Mesenchymal stem cell (in vitro differentiated cells and primary cell): ENCODE measurements around the gene GAS6.

Experiments
- DNase-seq: peaks from one replicate; pipeline ENCODE4 v3.0.0-alpha.2; 2013
- H2AFZ ChIP-seq: one replicate; pipeline ENCODE4 v1.6.1; 2013; ENCODE audit warnings: low read depth, mild to moderate bottlenecking, control low read depth, inconsistent platforms, low read length, moderate library complexity
- H2AK5ac ChIP-seq: 2 replicates; pipeline ENCODE4 v1.6.1; 2013; ENCODE audit warnings: low read length, moderate library complexity, mild to moderate bottlenecking, inconsistent platforms; ENCODE audit not compliant: severe bottlenecking
- H2BK120ac ChIP-seq: one replicate; pipeline ENCODE4 v1.6.1; 2013; ENCODE audit warnings: low read depth, mild to moderate bottlenecking, inconsistent platforms, low read length, moderate library complexity
- H2BK12ac ChIP-seq, 2 experiments: one replicate each; pipeline ENCODE4 v1.6.1; 2013; ENCODE audit warnings: inconsistent platforms in 2 of 2, low read length in 2 of 2, mild to moderate bottlenecking in 2 of 2, moderate library complexity in 2 of 2, control low read depth in 1 of 2
- H2BK15ac ChIP-seq: one replicate; pipeline ENCODE4 v1.6.1; 2013; ENCODE audit warnings: mild to moderate bottlenecking, low read depth, inconsistent platforms; ENCODE audit not compliant: poor library complexity, severe bottlenecking
- H2BK5ac ChIP-seq: 2 replicates; pipeline ENCODE4 v1.6.1; 2013; ENCODE audit warnings: low read depth, mild to moderate bottlenecking, low read length, control low read depth, inconsistent platforms; ENCODE audit not compliant: poor library complexity, severe bottlenecking
- H3K14ac ChIP-seq, 2 experiments: one replicate each; pipeline ENCODE4 v1.6.1; 2013; ENCODE audit warnings: inconsistent platforms in 2 of 2, low read length in 2 of 2, control low read depth in 1 of 2, mild to moderate bottlenecking in 1 of 2, moderate library complexity in 1 of 2
- H3K18ac ChIP-seq, 2 experiments: one replicate each; pipeline ENCODE4 v1.6.1; 2013; ENCODE audit warnings: inconsistent platforms in 2 of 2, low read length in 2 of 2, control low read depth in 1 of 2, low read depth in 1 of 2, mild to moderate bottlenecking in 1 of 2
- H3K23ac ChIP-seq, 2 experiments: one replicate each; pipeline ENCODE4 v1.6.1; 2013; ENCODE audit warnings: inconsistent platforms in 2 of 2, low read length in 2 of 2, mild to moderate bottlenecking in 2 of 2, moderate library complexity in 2 of 2, control low read depth in 1 of 2
- H3K27ac ChIP-seq: 2 replicates; pipeline ENCODE4 v1.5.1; 2013; ENCODE audit warnings: mild to moderate bottlenecking, moderate library complexity, low read length, control low read depth, inconsistent platforms; ENCODE audit not compliant: poor library complexity, severe bottlenecking
- H3K27me3 ChIP-seq, 2 experiments: 2 replicates each; pipeline versions ENCODE4 v1.6.1 to v1.7.0; 2013; ENCODE audit warnings: low read length in 2 of 2, mild to moderate bottlenecking in 2 of 2, moderate library complexity in 2 of 2, control low read depth in 1 of 2, inconsistent platforms in 1 of 2; ENCODE audit not compliant: control insufficient read depth in 1 of 2, insufficient read depth in 1 of 2
- H3K36me3 ChIP-seq, 2 experiments: 2 replicates each; pipeline versions ENCODE4 v1.6.1 to v1.7.0; 2013; ENCODE audit warnings: low read length in 2 of 2, control low read depth in 1 of 2, inconsistent platforms in 1 of 2, low read depth in 1 of 2, mild to moderate bottlenecking in 1 of 2; ENCODE audit not compliant: insufficient read depth in 2 of 2, control insufficient read depth in 1 of 2
- H3K4ac ChIP-seq, 2 experiments: one replicate each; pipeline ENCODE4 v1.6.1; 2013; ENCODE audit warnings: inconsistent platforms in 2 of 2, low read length in 2 of 2, mild to moderate bottlenecking in 2 of 2, moderate library complexity in 2 of 2, control low read depth in 1 of 2, low read depth in 1 of 2
- H3K4me1 ChIP-seq: 2 replicates; pipeline ENCODE4 v1.6.1; 2013; ENCODE audit warnings: low read depth, low read length, control low read depth; ENCODE audit not compliant: control insufficient read depth, insufficient read depth
- H3K4me2 ChIP-seq: 2 replicates; pipeline ENCODE4 v1.6.1; 2013; ENCODE audit warnings: low read length, mild to moderate bottlenecking, inconsistent platforms; ENCODE audit not compliant: poor library complexity, severe bottlenecking
- H3K4me3 ChIP-seq, 2 experiments: 2 replicates each; pipeline versions ENCODE4 v1.5.1 to v1.7.0; 2013; ENCODE audit warnings: low read length in 2 of 2, mild to moderate bottlenecking in 2 of 2, control low read depth in 1 of 2, low read depth in 1 of 2; ENCODE audit not compliant: insufficient read depth in 1 of 2
- H3K79me1 ChIP-seq: replicated peaks from 2 replicates; pipeline ENCODE4 v1.6.1; 2013; ENCODE audit warnings: mild to moderate bottlenecking, control low read depth, low read length, inconsistent platforms; ENCODE audit not compliant: poor library complexity, severe bottlenecking
- H3K9ac ChIP-seq: 2 replicates; pipeline ENCODE4 v1.7.0; 2013; ENCODE audit warnings: mild to moderate bottlenecking, low read length, moderate library complexity
- H3K9me3 ChIP-seq: 2 replicates; pipeline ENCODE4 v1.7.0; 2013; ENCODE audit warnings: mild to moderate bottlenecking, low read length; ENCODE audit not compliant: control insufficient read depth
- H4K8ac ChIP-seq: one replicate; pipeline ENCODE4 v1.6.1; 2013; ENCODE audit warnings: inconsistent platforms, mild to moderate bottlenecking, low read length, moderate library complexity
- H4K91ac ChIP-seq: one replicate; pipeline ENCODE4 v1.6.1; 2013; ENCODE audit warnings: mild to moderate bottlenecking, low read length, inconsistent platforms
- WGBS: methylation state at CpG from one replicate; pipeline ENCODE4 v1.1.7; 2013; ENCODE audit warnings: mixed read lengths; 5-methylcytosine and 5-hydroxymethylcytosine counted together

The GAS6 gene

GRCh38 chr13:113852536-113853517, 11.0 kb downstream of the GAS6 start:
- WGBS, result 86% methylated on average over 20 of the region's 22 CpGs
- Histone ChIP-seq H2BK5ac (no peak overlapping the region), H3K14ac (peak overlapping the region in 1 of 2 experiments; percentile 47), H3K9ac (no peak overlapping the region), H3K27ac (no peak overlapping the region), H3K4ac (no peak overlapping the region), H4K8ac (peak overlapping the region; percentile 52), H2BK120ac (no peak overlapping the region), H3K36me3 (peaks cover 39 to 55% of the 10 kb centered on the region in 2 experiments), H3K9me3 (no peaks in the 10 kb centered on the region), H3K18ac (peak overlapping the region; percentile 16 to 79), H2AK5ac (peak overlapping the region; percentile 42), H2BK12ac (peak overlapping the region in 1 of 2 experiments; percentile 38), H2AFZ (no peak overlapping the region), H3K23ac (peak overlapping the region in 1 of 2 experiments; percentile 63), H3K4me3 (peak overlapping the region in 1 of 2 experiments; percentile 2), H3K4me1 (peaks cover 60% of the 10 kb centered on the region), H4K91ac (peak overlapping the region; percentile 47), H3K79me1 (peaks cover 8% of the 10 kb centered on the region), H3K4me2 (no peak overlapping the region), H3K27me3 (no peaks in the 10 kb centered on the region), H2BK15ac (peak overlapping the region; percentile 35)
- DNase-seq, result no peak

GRCh38 chr13:113851826-113852535, 11.9 kb downstream of the GAS6 start:
- 94% methylated on average over 22 of the region's 23 CpGs for WGBS
- H2AK5ac ChIP-seq, result peak overlapping the region; percentile 33
- no peak for DNase-seq
- H2AFZ ChIP-seq, result no peak overlapping the region
- H3K4me2 ChIP-seq, result no peak overlapping the region
- no peak overlapping the region for H3K23ac ChIP-seq
- peak overlapping the region in 1 of 2 experiments; percentile 16 for H3K18ac ChIP-seq
- H3K14ac ChIP-seq, result no peak overlapping the region
- no peak overlapping the region for H4K91ac ChIP-seq
- no peak overlapping the region for H4K8ac ChIP-seq
- no peaks in the 10 kb centered on the region for H3K9me3 ChIP-seq
- peaks cover 9% of the 10 kb centered on the region for H3K79me1 ChIP-seq
- no peak overlapping the region for H3K4me3 ChIP-seq
- no peak overlapping the region for H3K27ac ChIP-seq
- H3K36me3 ChIP-seq, result peaks cover 47 to 61% of the 10 kb centered on the region in 2 experiments
- H3K4ac ChIP-seq, result no peak overlapping the region
- no peak overlapping the region for H2BK120ac ChIP-seq
- H3K27me3 ChIP-seq, result no peaks in the 10 kb centered on the region
- H2BK15ac ChIP-seq, result peak overlapping the region; percentile 70
- peaks cover 60% of the 10 kb centered on the region for H3K4me1 ChIP-seq
- H2BK5ac ChIP-seq, result no peak overlapping the region
- H2BK12ac ChIP-seq, result peak overlapping the region in 1 of 2 experiments; percentile 15
- no peak overlapping the region for H3K9ac ChIP-seq

DNA sequence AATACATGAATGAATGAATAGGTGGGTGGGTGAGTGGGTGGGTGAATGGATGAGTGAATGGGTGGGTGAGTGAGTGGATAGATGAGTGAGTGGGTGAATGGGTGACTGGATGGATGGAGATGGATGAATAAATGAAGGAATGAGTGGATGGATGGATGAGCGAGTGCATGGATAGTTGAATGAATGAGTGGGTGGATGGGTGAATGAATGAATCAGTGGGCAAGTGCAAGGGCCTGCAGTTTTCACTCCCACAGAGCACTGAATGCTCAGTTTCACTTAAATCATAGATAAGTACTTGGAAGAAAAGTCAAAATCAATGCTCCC, 12.4 kb downstream of the GAS6 start:
- no peak for DNase-seq
- Histone ChIP-seq H2AK5ac (no peak overlapping the region), H3K27me3 (no peaks in the 10 kb centered on the region), H3K36me3 (peaks cover 51 to 66% of the 10 kb centered on the region in 2 experiments), H4K91ac (no peak overlapping the region), H3K79me1 (peaks cover 14% of the 10 kb centered on the region), H4K8ac (no peak overlapping the region), H3K9ac (no peak overlapping the region), H3K14ac (no peak overlapping the region), H2BK120ac (no peak overlapping the region), H2BK12ac (no peak overlapping the region), H3K4me1 (peaks cover 58% of the 10 kb centered on the region), H2BK15ac (no peak overlapping the region), H2AFZ (no peak overlapping the region), H3K4me2 (no peak overlapping the region), H3K27ac (no peak overlapping the region), H3K9me3 (no peaks in the 10 kb centered on the region), H3K18ac (no peak overlapping the region), H3K4me3 (no peak overlapping the region), H2BK5ac (no peak overlapping the region), H3K4ac (no peak overlapping the region), H3K23ac (no peak overlapping the region)
- WGBS, result 100% methylated on average over 1 of the region's 1 CpG
